Measurements from ENCODE around the gene BNIP5. TPM values are rescaled to one million over a fixed set of nuclear protein-coding genes. Genes with fewer than 3 reads are reported as not detected.
A peak's percentile ranks its signal among the peaks of the same experiment; 100 is the strongest.

Gene BNIP5
- total RNA-seq (not detected), total RNA-seq (0 to 0.27 (median 0) reads per million in 172 experiments)
- polyA plus RNA-seq (2013, experiment 1 of 2): 0.03 TPM
- polyA plus RNA-seq (2013, experiment 2 of 2): 0.04 TPM

GRCh38 chr6:36336779-36337241, at the start of gene BNIP5:
BNIP5 (minus strand) TSS chr6:36336888; CDS start chr6:36330690, 6,198 bp downstream.
- POLR2A ChIA-PET: interaction anchor here (1.0 kb wide), 1 partner anchor 22 kb away, joined by 3 read pairs; no protein-coding TSS in a partner anchor

GRCh38 chr6:36384095-36384494, 47.4 kb upstream of the BNIP5 start:
- ChIA-PET POLR2A (no interaction called here), CTCF (interaction anchor here (1.0 kb wide), 1 partner anchor 82 kb away, joined by 3 read pairs; no protein-coding TSS in a partner anchor)
- no peak overlapping the region for H3K27ac Mint-ChIP-seq
- Histone ChIP-seq H3K27me3 (ENCODE audit: control insufficient read depth in 1 of 2, insufficient read depth in 2 of 2, low read length in 2 of 2) (peaks cover 6 to 8% of the 10 kb centered on the region in 2 experiments), H3K4me1 (ENCODE audit: insufficient read depth, low read length) (peaks cover 25% of the 10 kb centered on the region), H3K9me3 (ENCODE audit: control insufficient read depth in 1 of 2, insufficient read depth in 1 of 2, low read length in 2 of 2) (no peaks in the 10 kb centered on the region), H3K4me3 (ENCODE audit: low read length) (no peak overlapping the region), H3K36me3 (ENCODE audit: insufficient read depth, low read length) (no peaks in the 10 kb centered on the region), H3K27ac (ENCODE audit: low read depth in 1 of 2, low read length in 2 of 2) (no peak overlapping the region)
- H3K4me1 Mint-ChIP-seq (ENCODE audit: low read depth): peaks cover 24% of the 10 kb centered on the region
- no peak overlapping the region for H3K4me3 Mint-ChIP-seq
- H3K36me3 Mint-ChIP-seq (ENCODE audit: low read depth): peaks cover 6% of the 10 kb centered on the region
- no peaks in the 10 kb centered on the region for H3K9me3 Mint-ChIP-seq
- TF ChIP-seq CTCF (IDR thresholded peaks at IDR 0.05): no peak
- ATAC-seq (ENCODE audit: poor library complexity) (no peak), DNase-seq (no peak)
- peaks cover 14% of the 10 kb centered on the region for H3K27me3 Mint-ChIP-seq
- intact Hi-C loops (cut with DNase I, micrococcal nuclease): no loop called here

More at GRCh38 chr6:36336779-36337241, at the start of gene BNIP5:
- Histone ChIP-seq H3K27me3 (ENCODE audit: control insufficient read depth in 1 of 2, insufficient read depth in 2 of 2, low read length in 2 of 2) (peaks cover 7 to 27% of the 10 kb centered on the region in 2 experiments), H3K27ac (ENCODE audit: low read depth in 1 of 2, low read length in 2 of 2) (no peak within 1 kb of the TSS), H3K4me3 (ENCODE audit: low read length) (no peak within 1 kb of the TSS), H3K36me3 (ENCODE audit: insufficient read depth, low read length) (no peaks in the 10 kb centered on the region), H3K4me1 (ENCODE audit: insufficient read depth, low read length) (peaks cover 20% of the 10 kb centered on the region), H3K9me3 (ENCODE audit: control insufficient read depth in 1 of 2, insufficient read depth in 1 of 2, low read length in 2 of 2) (no peaks in the 10 kb centered on the region)
- peaks cover 48% of the 10 kb centered on the region for H3K27me3 Mint-ChIP-seq
- no peaks in the 10 kb centered on the region for H3K36me3 Mint-ChIP-seq (ENCODE audit: low read depth)
- intact Hi-C loops (cut with DNase I, micrococcal nuclease): no loop called here
- H3K4me1 Mint-ChIP-seq (ENCODE audit: low read depth): peaks cover 10% of the 10 kb centered on the region
- TF ChIP-seq CTCF (IDR thresholded peaks at IDR 0.05): no peak
- H3K4me3 Mint-ChIP-seq: no peak within 1 kb of the TSS
- peak; percentile 42 for ATAC-seq (ENCODE audit: poor library complexity)
- CTCF ChIA-PET: interaction anchor here (2.1 kb wide), 1 partner anchor 34 kb away, joined by 5 read pairs; no protein-coding TSS in a partner anchor
- DNase-seq: peak in 3 of 14 experiments; percentile 45 to 58 (median 58)
- no peak within 1 kb of the TSS for H3K27ac Mint-ChIP-seq
- H3K9me3 Mint-ChIP-seq: no peaks in the 10 kb centered on the region

DNA sequence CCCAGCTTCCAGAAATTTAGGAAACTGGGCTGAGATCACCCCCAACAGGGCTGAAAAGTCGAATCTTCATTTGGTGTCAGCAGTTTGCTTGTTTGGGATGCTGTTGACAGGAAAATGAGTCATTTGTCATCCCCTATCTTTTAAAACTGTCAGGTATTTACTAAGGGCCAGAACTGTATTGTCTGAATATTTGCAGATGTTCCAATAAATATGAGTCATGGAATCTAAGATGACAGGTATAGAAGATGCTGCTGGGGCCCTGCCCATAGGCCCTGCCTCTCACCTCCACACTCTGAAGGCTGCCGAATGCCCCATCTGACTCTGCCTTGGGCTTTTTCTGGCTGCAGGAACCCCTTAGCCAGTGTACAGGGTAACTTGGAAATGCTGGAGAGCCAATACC, 46.9 kb upstream of the BNIP5 start:
- Histone ChIP-seq H3K9me3 (ENCODE audit: control insufficient read depth in 1 of 2, insufficient read depth in 1 of 2, low read length in 2 of 2) (no peaks in the 10 kb centered on the region), H3K27ac (ENCODE audit: low read depth in 1 of 2, low read length in 2 of 2) (no peak overlapping the region), H3K36me3 (ENCODE audit: insufficient read depth, low read length) (no peaks in the 10 kb centered on the region), H3K4me1 (ENCODE audit: insufficient read depth, low read length) (peaks cover 25% of the 10 kb centered on the region), H3K27me3 (ENCODE audit: control insufficient read depth in 1 of 2, insufficient read depth in 2 of 2, low read length in 2 of 2) (peaks cover 6 to 8% of the 10 kb centered on the region in 2 experiments), H3K4me3 (ENCODE audit: low read length) (no peak overlapping the region)
- Mint-ChIP-seq H3K27ac (no peak overlapping the region), H3K4me3 (no peak overlapping the region), H3K36me3 (ENCODE audit: low read depth) (peaks cover 6% of the 10 kb centered on the region), H3K4me1 (ENCODE audit: low read depth) (peaks cover 24% of the 10 kb centered on the region), H3K27me3 (peaks cover 13% of the 10 kb centered on the region), H3K9me3 (no peaks in the 10 kb centered on the region)
- DNase-seq (peak in 1 of 14 experiments; percentile 23), ATAC-seq (ENCODE audit: poor library complexity) (no peak)
- intact Hi-C loops (cut with DNase I, micrococcal nuclease): no loop called here
- CTCF ChIA-PET: interaction anchor here (1.0 kb wide), 1 partner anchor 81 kb away, joined by 3 read pairs; no protein-coding TSS in a partner anchor
- POLR2A ChIA-PET: interaction anchor here (0.6 kb wide), 1 partner anchor 20 kb away, joined by 4 read pairs; no protein-coding TSS in a partner anchor
- TF ChIP-seq CTCF (IDR thresholded peaks at IDR 0.05): no peak
